MM.1S (cell line): ENCODE data around the gene BTBD9.

Experiments used
- EZH2 ChIP-seq: fragments of 300-600 bp; sonication (generic); optimal IDR thresholded peaks from 2 replicates; pipeline ENCODE3; 2017; ENCODE audit warnings: low read depth, mild to moderate bottlenecking, antibody characterized with exemption, low read length, mixed read lengths
- EZH2phosphoT487 ChIP-seq: fragments of 300-600 bp; sonication (generic); IDR thresholded peaks from 2 replicates; pipeline ENCODE4 v1.6.1; 2018; ENCODE audit warnings: antibody characterized with exemption, low read length
- TF ChIP-seq, protein P1 (sequence below): fragments of 300-600 bp; sonication (generic); IDR thresholded peaks from 2 replicates; pipeline ENCODE4 v1.5.1; 2016; ENCODE audit warnings: antibody characterized with exemption, low read length, mixed read lengths

DNA sequence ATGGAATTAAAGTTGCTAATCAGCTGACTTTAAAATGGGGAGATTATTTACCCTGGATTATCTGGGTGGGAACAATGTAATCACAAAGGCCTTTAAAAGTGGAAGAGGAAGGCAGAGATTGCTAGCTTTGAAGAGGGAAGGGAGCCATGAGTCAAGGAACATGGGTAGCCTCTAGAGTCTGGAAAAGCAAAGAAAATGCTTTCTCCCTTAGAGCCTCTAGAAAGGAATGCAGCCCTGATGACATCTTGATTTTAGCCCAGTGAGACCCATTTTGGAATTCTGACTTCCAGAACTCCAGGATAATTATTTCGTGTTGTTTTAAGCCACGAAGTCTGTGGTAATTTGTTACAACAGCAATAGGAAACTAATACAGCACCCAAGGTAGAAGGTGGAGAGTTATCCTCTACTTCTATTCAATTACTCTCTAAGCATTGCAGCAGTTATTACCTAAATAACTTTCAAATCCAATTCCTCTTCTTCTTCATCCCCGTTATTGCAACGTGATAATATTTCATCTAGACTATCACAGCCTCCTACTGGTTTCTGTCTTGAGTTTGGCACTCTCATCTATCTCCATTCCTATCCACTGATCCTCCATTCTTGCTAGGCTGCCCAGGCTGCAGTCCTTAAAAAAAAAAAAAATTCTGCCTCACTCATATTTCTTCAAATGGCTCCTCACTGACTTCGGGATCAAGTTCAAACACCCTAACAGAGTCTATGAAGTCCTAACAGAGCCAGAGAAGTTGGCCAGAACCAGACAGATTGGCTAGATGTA lies 224.3 kb downstream of the BTBD9 start:
- TF ChIP-seq, protein P1, sequence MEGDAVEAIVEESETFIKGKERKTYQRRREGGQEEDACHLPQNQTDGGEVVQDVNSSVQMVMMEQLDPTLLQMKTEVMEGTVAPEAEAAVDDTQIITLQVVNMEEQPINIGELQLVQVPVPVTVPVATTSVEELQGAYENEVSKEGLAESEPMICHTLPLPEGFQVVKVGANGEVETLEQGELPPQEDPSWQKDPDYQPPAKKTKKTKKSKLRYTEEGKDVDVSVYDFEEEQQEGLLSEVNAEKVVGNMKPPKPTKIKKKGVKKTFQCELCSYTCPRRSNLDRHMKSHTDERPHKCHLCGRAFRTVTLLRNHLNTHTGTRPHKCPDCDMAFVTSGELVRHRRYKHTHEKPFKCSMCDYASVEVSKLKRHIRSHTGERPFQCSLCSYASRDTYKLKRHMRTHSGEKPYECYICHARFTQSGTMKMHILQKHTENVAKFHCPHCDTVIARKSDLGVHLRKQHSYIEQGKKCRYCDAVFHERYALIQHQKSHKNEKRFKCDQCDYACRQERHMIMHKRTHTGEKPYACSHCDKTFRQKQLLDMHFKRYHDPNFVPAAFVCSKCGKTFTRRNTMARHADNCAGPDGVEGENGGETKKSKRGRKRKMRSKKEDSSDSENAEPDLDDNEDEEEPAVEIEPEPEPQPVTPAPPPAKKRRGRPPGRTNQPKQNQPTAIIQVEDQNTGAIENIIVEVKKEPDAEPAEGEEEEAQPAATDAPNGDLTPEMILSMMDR, result no peak
- no peak for TF ChIP-seq EZH2
- no peak for TF ChIP-seq EZH2phosphoT487
